ENCODE data around the gene ZNF692.
"Not testable (repeated sequence)": the region's sequence is repeated elsewhere in the genome, so short reads cannot be mapped to it uniquely, and the experiment has no call there.

ZNF692 gene

DNA sequence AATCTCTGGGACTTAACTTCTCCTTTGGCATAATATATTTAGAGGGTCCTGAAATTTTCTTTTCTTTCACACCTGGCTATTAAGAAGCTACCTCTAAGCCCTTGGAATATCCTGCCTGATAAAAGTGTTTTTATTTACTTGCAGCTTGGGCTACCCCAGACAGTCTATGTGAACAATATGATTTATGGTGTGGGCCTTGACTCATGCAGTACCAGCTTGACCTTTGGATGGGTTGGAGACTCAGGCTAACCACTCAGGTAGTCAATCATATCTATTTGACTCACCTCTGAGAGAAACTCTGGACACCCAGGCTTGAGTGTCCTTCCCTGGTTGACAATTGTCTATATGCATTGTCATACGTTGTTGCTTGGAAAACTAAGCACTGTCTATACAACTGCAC is 33.7 kb upstream of the ZNF692 start:
- H3K4me1 ChIP-seq = no peaks in the 10 kb centered on the region
- TF ChIP-seq CTCF (IDR thresholded peaks at IDR 0.05; ENCODE audit: low read depth, low read length) = no peak
- H3K27me3 ChIP-seq = no peaks in the 10 kb centered on the region
- H3K9me3 ChIP-seq = no peaks in the 10 kb centered on the region
- H3K4me3 ChIP-seq (ENCODE audit: low read depth, low read length) = no peak overlapping the region
- H3K36me3 ChIP-seq = no peaks in the 10 kb centered on the region
- no peak for DNase-seq

GRCh38 chr1:248891758-248892157 is 32.9 kb upstream of the ZNF692 start:
- Histone ChIP-seq H3K4me1 (no peaks in the 10 kb centered on the region), H3K36me3 (no peaks in the 10 kb centered on the region), H3K9me3 (no peaks in the 10 kb centered on the region), H3K4me3 (ENCODE audit: low read depth, low read length) (no peak overlapping the region), H3K27me3 (no peaks in the 10 kb centered on the region)
- TF ChIP-seq CTCF (IDR thresholded peaks at IDR 0.05; ENCODE audit: low read depth, low read length) = no peak
- DNase-seq = no peak

- no peak for TF ChIP-seq CTCF (IDR thresholded peaks at IDR 0.05; ENCODE audit: low read depth, low read length)
- DNase-seq = no peak
- Histone ChIP-seq H3K4me3 (ENCODE audit: low read depth, low read length) (no peak overlapping the region), H3K36me3 (no peaks in the 10 kb centered on the region), H3K27me3 (no peaks in the 10 kb centered on the region), H3K9me3 (no peaks in the 10 kb centered on the region), H3K4me1 (no peaks in the 10 kb centered on the region)
Observed at GRCh38 chr1:248890549-248891498, 31.9 kb upstream of the ZNF692 start.

- not testable (repeated sequence) for H3K27me3 ChIP-seq; H3K4me1 ChIP-seq; H3K9me3 ChIP-seq; H3K36me3 ChIP-seq; H3K4me3 ChIP-seq (ENCODE audit: low read depth, low read length); DNase-seq
Observed at GRCh38 chr1:248889914-248890243, 31.0 kb upstream of the ZNF692 start.

DNA sequence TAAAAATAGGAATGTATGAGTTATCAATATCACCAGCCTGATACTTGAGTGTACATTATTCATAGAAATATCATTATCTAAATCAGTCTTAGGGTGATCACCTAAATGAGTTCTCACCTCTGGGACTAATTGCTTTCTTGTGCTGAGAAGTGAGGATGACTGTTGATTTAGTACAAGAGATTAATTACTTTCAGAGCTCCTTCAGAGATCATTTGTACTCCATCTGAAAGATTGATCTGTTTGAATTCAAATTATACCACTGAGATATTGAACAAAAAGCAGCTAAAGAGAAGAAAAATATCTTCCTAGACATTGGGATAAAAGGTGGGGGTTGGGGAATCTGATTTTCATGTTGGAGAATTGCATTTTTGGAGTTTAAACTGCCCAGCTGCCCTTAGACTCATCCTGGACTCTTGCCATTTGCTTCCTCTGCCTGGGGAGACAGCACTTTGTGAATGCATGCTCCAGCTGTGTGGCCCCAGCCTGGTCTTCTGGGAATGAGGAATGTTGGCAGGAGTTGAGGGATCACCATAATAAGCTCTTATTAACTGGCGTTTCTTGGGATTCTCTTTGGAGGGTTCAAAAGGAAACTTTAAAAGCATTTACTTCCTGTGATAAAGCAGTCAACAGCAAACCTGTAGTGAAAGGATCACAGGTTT is 27.5 kb upstream of the ZNF692 start:
- no peak overlapping the region for H3K4me3 ChIP-seq (ENCODE audit: low read depth, low read length)
- peaks cover 10% of the 10 kb centered on the region for H3K4me1 ChIP-seq
- no peak for DNase-seq
- H3K9me3 ChIP-seq = no peaks in the 10 kb centered on the region
- no peaks in the 10 kb centered on the region for H3K36me3 ChIP-seq
- no peaks in the 10 kb centered on the region for H3K27me3 ChIP-seq
- TF ChIP-seq CTCF (IDR thresholded peaks at IDR 0.05; ENCODE audit: low read depth, low read length) = no peak

GRCh38 chr1:248885646-248886045 is 26.8 kb upstream of the ZNF692 start:
- no peak for DNase-seq
- no peak for TF ChIP-seq CTCF (IDR thresholded peaks at IDR 0.05; ENCODE audit: low read depth, low read length)
- H3K27me3 ChIP-seq = no peaks in the 10 kb centered on the region
- no peaks in the 10 kb centered on the region for H3K9me3 ChIP-seq
- H3K4me1 ChIP-seq = peaks cover 13% of the 10 kb centered on the region
- no peak overlapping the region for H3K4me3 ChIP-seq (ENCODE audit: low read depth, low read length)
- H3K36me3 ChIP-seq = no peaks in the 10 kb centered on the region

All from BE2C (cell line).